ENCODE data around the gene LRRC46. TPM values are rescaled to one million over a fixed set of nuclear protein-coding genes. Genes with fewer than 3 reads are reported as not detected.

Gene LRRC46
- total RNA-seq, 4 donors from 2014 or later: 0.45 TPM; not detected in 3

- H3K4me3 ChIP-seq: no peak overlapping the region
- 23% methylated on average over 3 of the region's 3 CpGs for WGBS
- H3K9me3 ChIP-seq: no peaks in the 10 kb centered on the region
- intact Hi-C loops (cut with DNase I): no loop called here
- peaks cover 9 to 11% (median 10%) of the 10 kb centered on the region in 4 donors for H3K4me1 ChIP-seq
- TF ChIP-seq, protein P1, sequence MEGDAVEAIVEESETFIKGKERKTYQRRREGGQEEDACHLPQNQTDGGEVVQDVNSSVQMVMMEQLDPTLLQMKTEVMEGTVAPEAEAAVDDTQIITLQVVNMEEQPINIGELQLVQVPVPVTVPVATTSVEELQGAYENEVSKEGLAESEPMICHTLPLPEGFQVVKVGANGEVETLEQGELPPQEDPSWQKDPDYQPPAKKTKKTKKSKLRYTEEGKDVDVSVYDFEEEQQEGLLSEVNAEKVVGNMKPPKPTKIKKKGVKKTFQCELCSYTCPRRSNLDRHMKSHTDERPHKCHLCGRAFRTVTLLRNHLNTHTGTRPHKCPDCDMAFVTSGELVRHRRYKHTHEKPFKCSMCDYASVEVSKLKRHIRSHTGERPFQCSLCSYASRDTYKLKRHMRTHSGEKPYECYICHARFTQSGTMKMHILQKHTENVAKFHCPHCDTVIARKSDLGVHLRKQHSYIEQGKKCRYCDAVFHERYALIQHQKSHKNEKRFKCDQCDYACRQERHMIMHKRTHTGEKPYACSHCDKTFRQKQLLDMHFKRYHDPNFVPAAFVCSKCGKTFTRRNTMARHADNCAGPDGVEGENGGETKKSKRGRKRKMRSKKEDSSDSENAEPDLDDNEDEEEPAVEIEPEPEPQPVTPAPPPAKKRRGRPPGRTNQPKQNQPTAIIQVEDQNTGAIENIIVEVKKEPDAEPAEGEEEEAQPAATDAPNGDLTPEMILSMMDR (IDR thresholded peaks at IDR 0.05): no peak
- TF ChIP-seq POLR2AphosphoS5 (IDR thresholded peaks at IDR 0.05) (no peak), POLR2A (IDR thresholded peaks at IDR 0.05; ENCODE audit: low read depth) (no peak), EP300 (IDR thresholded peaks at IDR 0.05) (no peak)
- no peaks in the 10 kb centered on the region for H3K36me3 ChIP-seq
- H3K27ac ChIP-seq (replicated peaks in 1 of 4): no peak overlapping the region
- peak; percentile 47 for DNase-seq (ENCODE audit: extremely low spot score)
- H3K27me3 ChIP-seq: peaks cover 0 to 88% (median 30%) of the 10 kb centered on the region in 4 donors
Measured at GRCh38 chr17:47791025-47791424, 40.4 kb upstream of the LRRC46 start.

- H3K9me3 ChIP-seq: no peaks in the 10 kb centered on the region
- peaks cover 0 to 88% (median 30%) of the 10 kb centered on the region in 4 donors for H3K27me3 ChIP-seq
- no peak overlapping the region for H3K4me3 ChIP-seq
- intact Hi-C loops (cut with DNase I): no loop called here
- 88% methylated on average over 1 of the region's 1 CpG for WGBS
- no peak for DNase-seq (ENCODE audit: extremely low spot score)
- TF ChIP-seq POLR2AphosphoS5 (IDR thresholded peaks at IDR 0.05): no peak
- TF ChIP-seq EP300 (IDR thresholded peaks at IDR 0.05): no peak
- TF ChIP-seq POLR2A (IDR thresholded peaks at IDR 0.05; ENCODE audit: low read depth): no peak
- TF ChIP-seq, protein P1 (IDR thresholded peaks at IDR 0.05): no peak
- H3K36me3 ChIP-seq: no peaks in the 10 kb centered on the region
- H3K4me1 ChIP-seq: peaks cover 9 to 11% (median 10%) of the 10 kb centered on the region in 4 donors
- H3K27ac ChIP-seq (replicated peaks in 1 of 4): no peak overlapping the region
Measured at GRCh38 chr17:47792457-47792856, 39.0 kb upstream of the LRRC46 start.

DNA sequence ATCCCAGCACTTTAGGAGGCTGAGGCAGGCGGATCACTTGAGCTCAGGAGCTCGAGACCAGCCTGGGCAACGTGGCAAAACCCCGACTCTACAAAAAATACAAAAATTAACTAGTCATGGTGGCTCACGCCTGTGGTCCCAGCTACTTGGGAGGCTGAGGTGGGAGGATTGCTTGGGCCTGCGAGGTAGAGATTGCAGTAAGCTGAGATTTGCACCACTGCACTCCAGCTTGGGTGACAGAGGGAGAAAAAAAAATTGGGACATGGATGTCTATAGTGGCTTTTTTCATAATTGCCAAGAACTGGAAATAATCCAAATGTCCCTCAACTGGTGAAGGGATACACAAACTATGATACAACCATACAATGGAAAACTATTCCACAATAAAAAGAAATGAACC, 38.5 kb upstream of the LRRC46 start:
- no peaks in the 10 kb centered on the region for H3K36me3 ChIP-seq
- 83% methylated on average over 6 of the region's 6 CpGs for WGBS
- H3K27me3 ChIP-seq: peaks cover 0 to 86% (median 30%) of the 10 kb centered on the region in 4 donors
- no peak overlapping the region for H3K27ac ChIP-seq (replicated peaks in 1 of 4)
- peaks cover 9 to 11% (median 10%) of the 10 kb centered on the region in 4 donors for H3K4me1 ChIP-seq
- intact Hi-C loops (cut with DNase I): no loop called here
- DNase-seq (ENCODE audit: extremely low spot score): no peak
- H3K9me3 ChIP-seq: no peaks in the 10 kb centered on the region
- no peak overlapping the region for H3K4me3 ChIP-seq
- TF ChIP-seq POLR2A (IDR thresholded peaks at IDR 0.05; ENCODE audit: low read depth): no peak
- TF ChIP-seq EP300 (IDR thresholded peaks at IDR 0.05): no peak
- TF ChIP-seq, protein P1 (IDR thresholded peaks at IDR 0.05): no peak
- TF ChIP-seq POLR2AphosphoS5 (IDR thresholded peaks at IDR 0.05): no peak

- peaks cover 0 to 49% (median 3%) of the 10 kb centered on the region in 4 donors for H3K27me3 ChIP-seq
- no peaks in the 10 kb centered on the region for H3K36me3 ChIP-seq
- 42% methylated on average over 2 of the region's 2 CpGs for WGBS
- H3K4me1 ChIP-seq: no peaks in the 10 kb centered on the region
- H3K27ac ChIP-seq (replicated peaks in 1 of 4): no peak overlapping the region
- intact Hi-C loops (cut with DNase I): no loop called here
- H3K9me3 ChIP-seq: no peaks in the 10 kb centered on the region
- TF ChIP-seq, protein P1 (IDR thresholded peaks at IDR 0.05): no peak
- TF ChIP-seq EP300 (IDR thresholded peaks at IDR 0.05) (no peak), POLR2AphosphoS5 (IDR thresholded peaks at IDR 0.05) (no peak), POLR2A (IDR thresholded peaks at IDR 0.05; ENCODE audit: low read depth) (no peak)
- DNase-seq (ENCODE audit: extremely low spot score): no peak
- no peak overlapping the region for H3K4me3 ChIP-seq
Measured at GRCh38 chr17:47797797-47798196, 33.7 kb upstream of the LRRC46 start.

DNA sequence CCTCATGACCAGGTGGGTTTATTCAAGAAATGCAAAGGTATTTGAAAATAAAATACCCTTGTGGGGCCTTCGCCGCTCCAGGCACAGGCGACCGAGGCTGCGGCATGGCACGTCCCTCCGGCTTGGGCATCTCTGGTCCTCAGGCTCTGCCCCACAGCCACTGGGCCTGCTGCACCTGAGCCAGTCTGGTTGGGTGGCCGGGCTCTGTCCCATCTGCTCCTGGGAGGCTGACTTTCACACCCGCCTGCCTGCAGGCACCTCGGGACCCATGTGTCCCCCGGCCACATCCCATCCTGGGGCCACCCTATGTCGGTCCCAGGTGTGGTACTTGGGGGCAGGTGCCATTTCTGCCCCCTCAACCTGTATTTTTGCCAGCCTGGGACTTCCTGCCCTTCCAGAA, 30.8 kb upstream of the LRRC46 start:
- Histone ChIP-seq H3K9me3 (no peaks in the 10 kb centered on the region), H3K36me3 (no peaks in the 10 kb centered on the region), H3K4me3 (no peak overlapping the region), H3K27me3 (peaks cover 0 to 39% (median 0%) of the 10 kb centered on the region in 4 donors), H3K4me1 (no peaks in the 10 kb centered on the region), H3K27ac (replicated peaks in 1 of 4) (no peak overlapping the region)
- intact Hi-C loops (cut with DNase I): loop anchor here (10.0 kb wide), 1 partner anchor 136 kb away; no protein-coding TSS in a partner anchor
- TF ChIP-seq EP300 (IDR thresholded peaks at IDR 0.05): no peak
- TF ChIP-seq POLR2AphosphoS5 (IDR thresholded peaks at IDR 0.05): no peak
- TF ChIP-seq POLR2A (IDR thresholded peaks at IDR 0.05; ENCODE audit: low read depth): no peak
- TF ChIP-seq, protein P1 (IDR thresholded peaks at IDR 0.05): no peak
- WGBS: 87% methylated on average over 11 of the region's 12 CpGs
- no peak for DNase-seq (ENCODE audit: extremely low spot score)

All from esophagus muscularis mucosa (tissue), 4 donors.